ENCODE results near the gene SLC7A10.

DNA sequence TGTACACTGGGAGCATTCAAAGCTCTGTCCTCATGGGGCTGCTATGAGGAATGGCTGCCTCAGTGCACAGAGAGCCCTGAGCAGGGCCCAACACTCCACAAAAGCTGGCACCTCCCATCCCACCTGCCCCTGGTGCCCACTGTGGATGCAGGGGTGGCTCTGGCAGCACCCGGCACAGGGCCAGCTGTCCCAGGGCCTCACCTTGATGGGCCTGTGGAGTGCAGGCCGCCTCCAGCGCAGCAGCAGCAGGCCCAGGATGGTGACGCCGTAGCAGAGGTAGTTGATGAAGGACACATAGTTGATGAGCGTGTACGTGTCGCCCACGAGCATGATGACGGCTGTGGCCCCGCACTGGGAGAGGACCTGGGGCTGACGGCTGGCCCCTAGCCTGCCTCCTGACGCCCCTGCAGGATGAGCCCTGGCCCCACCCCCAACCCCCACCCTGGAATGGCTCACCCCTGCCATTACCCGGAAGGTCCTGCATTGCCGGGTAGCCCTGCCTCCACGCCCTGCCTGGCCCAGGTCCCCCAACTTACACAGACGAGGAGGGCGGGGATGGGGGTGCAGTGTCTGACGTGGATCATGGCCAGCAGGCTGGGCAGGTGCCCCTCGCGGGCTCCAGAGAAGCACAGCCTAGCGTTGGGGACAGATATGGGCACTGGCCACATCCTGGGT is 15.2 kb downstream of the SLC7A10 start:
- TF ChIP-seq, protein P1, sequence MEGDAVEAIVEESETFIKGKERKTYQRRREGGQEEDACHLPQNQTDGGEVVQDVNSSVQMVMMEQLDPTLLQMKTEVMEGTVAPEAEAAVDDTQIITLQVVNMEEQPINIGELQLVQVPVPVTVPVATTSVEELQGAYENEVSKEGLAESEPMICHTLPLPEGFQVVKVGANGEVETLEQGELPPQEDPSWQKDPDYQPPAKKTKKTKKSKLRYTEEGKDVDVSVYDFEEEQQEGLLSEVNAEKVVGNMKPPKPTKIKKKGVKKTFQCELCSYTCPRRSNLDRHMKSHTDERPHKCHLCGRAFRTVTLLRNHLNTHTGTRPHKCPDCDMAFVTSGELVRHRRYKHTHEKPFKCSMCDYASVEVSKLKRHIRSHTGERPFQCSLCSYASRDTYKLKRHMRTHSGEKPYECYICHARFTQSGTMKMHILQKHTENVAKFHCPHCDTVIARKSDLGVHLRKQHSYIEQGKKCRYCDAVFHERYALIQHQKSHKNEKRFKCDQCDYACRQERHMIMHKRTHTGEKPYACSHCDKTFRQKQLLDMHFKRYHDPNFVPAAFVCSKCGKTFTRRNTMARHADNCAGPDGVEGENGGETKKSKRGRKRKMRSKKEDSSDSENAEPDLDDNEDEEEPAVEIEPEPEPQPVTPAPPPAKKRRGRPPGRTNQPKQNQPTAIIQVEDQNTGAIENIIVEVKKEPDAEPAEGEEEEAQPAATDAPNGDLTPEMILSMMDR (IDR thresholded peaks at IDR 0.05; ENCODE audit: low read length) = no peak
- TF ChIP-seq EZH2 (IDR thresholded peaks at IDR 0.05; ENCODE audit: borderline replicate concordance, low read length) = no peak

Measured in OCI-LY1 (cell line).